GM20000 (cell line): ENCODE measurements around the gene PSAP.

Experiments used
- DNase-seq: peaks from one replicate; pipeline ENCODE4 v3.0.0; 2012; ENCODE audit warnings: low spot score
- TF ChIP-seq, protein P1 (sequence below): IDR thresholded peaks from 2 replicates; pipeline ENCODE4 v1.5.1; 2012; ENCODE audit warnings: mild to moderate bottlenecking, control low read depth; ENCODE audit errors: extremely low read depth, missing control alignments

PSAP gene

DNA sequence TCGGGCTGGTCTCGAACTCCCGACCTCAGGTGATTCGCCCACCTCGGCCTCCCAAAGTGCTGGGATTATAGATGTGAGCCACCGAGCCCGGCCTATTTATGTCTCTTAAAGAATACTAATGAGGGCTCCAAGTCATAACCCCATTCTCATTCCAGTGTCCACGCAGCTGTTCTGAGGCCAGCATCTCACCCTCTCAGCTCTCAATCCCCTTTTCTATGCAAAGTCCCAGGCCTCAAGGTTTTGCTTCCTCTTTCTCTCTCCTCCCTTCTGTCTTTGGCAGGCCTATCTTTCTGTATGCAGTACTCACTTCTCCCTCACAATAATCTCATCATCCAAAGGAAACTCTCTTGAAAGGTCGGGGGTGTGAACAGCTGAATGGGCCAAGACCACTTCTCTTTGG, 49.7 kb downstream of the PSAP start:
- TF ChIP-seq, protein P1, sequence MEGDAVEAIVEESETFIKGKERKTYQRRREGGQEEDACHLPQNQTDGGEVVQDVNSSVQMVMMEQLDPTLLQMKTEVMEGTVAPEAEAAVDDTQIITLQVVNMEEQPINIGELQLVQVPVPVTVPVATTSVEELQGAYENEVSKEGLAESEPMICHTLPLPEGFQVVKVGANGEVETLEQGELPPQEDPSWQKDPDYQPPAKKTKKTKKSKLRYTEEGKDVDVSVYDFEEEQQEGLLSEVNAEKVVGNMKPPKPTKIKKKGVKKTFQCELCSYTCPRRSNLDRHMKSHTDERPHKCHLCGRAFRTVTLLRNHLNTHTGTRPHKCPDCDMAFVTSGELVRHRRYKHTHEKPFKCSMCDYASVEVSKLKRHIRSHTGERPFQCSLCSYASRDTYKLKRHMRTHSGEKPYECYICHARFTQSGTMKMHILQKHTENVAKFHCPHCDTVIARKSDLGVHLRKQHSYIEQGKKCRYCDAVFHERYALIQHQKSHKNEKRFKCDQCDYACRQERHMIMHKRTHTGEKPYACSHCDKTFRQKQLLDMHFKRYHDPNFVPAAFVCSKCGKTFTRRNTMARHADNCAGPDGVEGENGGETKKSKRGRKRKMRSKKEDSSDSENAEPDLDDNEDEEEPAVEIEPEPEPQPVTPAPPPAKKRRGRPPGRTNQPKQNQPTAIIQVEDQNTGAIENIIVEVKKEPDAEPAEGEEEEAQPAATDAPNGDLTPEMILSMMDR = no peak
- DNase-seq = peak; percentile 81

GRCh38 chr10:71799608-71800453, 51.2 kb downstream of the PSAP start:
- TF ChIP-seq, protein P1 = no peak
- no peak for DNase-seq

DNA sequence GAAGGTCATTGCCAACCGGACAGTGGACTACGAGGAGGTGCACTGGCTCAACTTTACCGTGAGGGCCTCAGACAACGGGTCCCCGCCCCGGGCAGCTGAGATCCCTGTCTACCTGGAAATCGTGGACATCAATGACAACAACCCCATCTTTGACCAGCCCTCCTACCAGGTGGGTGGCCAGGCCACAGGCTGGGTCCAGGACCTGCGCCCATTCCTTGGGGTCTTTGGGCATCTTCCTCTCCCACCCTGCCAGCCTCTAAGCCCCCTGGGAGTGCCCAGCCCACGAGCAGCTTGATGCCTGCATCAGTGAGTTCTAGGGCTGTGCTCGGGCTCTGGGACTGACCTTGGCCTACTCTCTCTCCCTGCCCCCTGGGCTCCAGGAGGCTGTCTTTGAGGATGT, 51.9 kb downstream of the PSAP start:
- no peak for DNase-seq
- TF ChIP-seq, protein P1 = no peak

GRCh38 chr10:71798308-71798624, 52.8 kb downstream of the PSAP start:
- TF ChIP-seq, protein P1 = no peak

DNA sequence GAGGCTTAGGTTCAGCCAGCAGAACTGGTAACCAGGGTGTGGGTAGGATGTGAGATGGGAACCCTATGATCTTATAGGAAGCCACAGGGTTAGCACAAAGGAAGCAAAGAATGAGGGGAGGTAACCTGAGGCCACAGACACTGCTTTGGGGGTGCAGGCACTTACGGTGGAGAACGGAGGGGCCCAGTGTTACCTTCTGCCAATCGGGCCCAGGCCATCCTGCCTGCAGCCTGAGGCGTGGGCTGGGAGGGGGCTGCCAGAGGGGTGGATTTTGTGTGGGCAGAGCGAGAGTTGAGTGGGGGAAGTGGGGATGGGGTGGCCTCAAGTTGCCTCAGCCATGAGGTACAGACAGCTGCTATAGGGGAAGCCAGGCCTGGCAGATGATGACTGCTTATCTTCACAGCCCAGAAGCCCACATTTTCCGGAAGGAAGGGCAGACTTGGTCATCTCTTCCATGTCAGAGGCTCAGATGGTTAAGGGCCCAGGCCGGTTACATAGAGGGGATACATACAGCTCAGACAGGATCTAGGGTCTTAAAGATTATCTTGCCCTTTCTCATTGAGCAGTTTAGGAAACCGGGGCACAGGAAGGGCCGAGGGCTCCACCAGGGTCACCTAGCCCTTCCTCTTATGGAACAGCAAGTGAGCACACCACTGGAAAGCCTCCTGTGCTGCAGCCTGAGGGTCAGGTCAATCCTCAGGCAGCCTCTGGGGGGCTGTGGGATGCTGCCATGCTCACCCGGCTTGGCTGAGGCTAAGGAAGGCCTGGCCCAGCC, 53.3 kb downstream of the PSAP start:
- DNase-seq = no peak
- TF ChIP-seq, protein P1 = no peak

More at GRCh38 chr10:71798308-71798624, 52.8 kb downstream of the PSAP start:
- DNase-seq = no peak

- DNase-seq = no peak
- TF ChIP-seq, protein P1 = no peak
Observed at GRCh38 chr10:71796749-71797405, 54.2 kb downstream of the PSAP start.

- no peak for DNase-seq
- TF ChIP-seq, protein P1 = no peak
Observed at GRCh38 chr10:71795248-71795647, 55.8 kb downstream of the PSAP start.
